ENCODE results near the gene UACA.
"Not testable (repeated sequence)": the region's sequence is repeated elsewhere in the genome, so short reads cannot be mapped to it uniquely, and the experiment has no call there.

UACA gene

GRCh38 chr15:70757627-70758026 lies 5.7 kb downstream of the UACA start:
- no peak for DNase-seq (ENCODE audit: low read depth)

DNA sequence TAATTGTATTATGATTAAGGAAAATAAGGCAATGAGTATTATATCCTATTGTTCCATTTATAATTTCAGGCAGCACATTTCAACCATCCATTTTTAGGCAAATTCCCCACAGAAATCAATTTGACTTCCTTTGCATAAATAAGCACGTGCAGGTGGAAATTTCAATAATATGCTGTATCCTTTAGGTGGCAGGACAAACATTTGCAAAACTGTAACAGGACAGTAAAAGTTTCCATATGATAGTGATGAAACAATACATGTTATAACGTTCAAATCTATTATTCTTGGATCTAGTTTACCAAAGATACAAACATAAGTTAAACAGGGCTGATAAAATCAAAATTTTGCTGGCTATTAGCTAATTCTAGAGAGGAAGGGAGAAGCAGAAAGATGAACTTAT lies 8.5 kb downstream of the UACA start:
- DNase-seq (ENCODE audit: low read depth): no peak

DNA sequence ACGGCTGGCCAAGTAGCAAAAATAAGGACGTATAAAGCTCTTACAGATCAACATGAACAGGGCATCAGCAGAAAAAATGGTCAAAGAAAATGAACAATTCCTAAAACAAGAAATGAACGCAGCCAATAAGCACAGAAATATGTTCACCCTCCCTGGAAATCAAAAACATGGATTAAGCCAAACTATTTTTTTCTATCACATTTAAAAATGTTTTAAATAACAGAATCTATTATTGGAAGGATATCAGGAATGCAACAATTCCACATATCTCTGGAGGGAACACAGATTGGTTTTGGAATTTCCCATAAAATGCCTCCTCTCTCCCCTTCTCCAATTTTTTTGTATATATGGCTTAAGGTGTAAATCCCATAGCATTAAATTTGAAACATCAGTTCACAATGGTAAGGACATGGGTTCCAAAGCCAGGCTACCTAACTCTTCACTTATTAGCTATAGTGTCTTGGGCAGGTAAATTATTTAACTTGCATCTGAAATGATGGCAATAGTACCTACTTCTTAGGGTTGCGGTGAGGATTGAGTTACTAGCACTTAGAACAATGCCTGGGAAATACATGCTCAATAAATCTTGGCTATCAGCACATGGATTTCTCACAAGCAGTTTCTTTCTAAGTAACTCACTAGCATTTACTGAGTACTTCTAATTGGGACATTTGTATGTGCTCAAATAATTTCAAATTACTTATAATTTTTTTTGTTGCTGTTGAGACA lies 10.1 kb downstream of the UACA start:
- no peak for DNase-seq (ENCODE audit: low read depth)

DNA sequence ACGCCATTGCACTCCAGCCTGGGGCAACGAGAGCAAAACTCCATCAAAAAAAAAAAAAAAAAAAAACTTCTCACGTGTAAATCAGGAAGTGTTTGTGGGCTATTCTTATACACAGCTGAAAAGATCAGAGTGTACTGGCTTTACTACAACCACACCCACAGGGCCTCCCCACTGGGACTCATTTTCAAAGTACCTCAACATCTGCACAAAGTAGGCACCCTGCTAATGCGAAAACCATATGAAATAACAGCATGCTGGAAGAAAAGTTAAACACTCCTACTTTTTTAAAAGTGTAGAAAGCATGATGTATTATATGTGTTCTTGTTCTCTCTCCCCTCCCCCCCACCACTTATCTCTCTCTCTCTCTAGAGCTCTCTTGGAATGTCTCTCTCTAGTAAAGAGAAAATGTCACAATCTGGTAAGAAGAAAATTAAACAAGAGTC lies 11.1 kb downstream of the UACA start:
- DNase-seq (ENCODE audit: low read depth): no peak

DNA sequence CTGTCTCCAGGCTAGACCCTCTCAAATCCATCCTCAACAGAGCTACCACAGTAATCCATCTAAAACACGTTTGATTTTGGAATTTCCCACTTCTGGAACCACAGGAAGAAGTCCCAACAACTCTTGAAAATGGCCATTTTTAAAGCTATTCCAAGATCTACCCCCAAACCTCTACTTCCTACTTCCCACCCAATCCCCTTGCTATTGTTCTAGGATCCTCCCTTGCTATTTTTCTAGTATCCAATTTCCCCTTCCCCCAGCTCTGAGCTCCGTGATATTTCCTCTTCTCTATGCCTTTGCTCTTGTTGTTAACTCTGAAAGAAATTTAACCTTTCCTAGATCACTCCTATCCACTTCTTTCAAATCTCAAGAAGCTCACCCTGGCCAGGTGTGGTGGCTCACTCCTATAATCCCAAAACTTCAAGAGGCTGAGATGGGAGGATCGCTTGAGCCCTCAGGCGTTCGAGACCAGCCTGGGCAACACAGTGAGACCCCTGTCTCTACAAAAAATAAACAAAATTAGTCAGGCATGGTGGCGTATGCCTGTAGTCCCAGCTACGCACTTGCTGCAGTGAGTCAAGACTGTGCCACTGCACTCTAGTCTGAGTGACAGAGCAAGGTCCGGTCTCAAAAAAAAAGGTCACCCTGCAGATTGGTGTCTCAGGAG lies 13.0 kb downstream of the UACA start:
- DNase-seq (ENCODE audit: low read depth): no peak

DNA sequence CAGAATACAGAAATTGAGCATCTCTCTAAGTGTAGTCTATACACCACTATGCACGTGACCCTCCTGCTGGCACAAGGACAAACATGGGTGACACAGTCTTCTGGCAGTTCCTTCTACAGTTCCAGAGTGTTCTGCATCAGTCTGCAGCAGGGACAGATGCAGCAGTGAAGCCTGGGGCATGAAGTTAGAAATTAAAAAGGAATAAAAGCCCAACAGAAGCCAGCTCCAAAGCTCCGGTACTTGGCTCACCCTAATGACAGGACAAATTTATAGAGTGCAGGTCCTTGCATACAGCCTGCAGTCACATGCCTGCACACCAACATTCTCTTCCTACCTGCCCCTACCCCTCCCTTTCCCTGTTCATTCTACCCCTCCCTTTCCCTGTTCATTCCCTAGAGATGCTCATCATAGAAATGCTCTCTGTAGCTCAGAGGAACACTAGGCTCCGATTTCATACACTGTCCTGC lies 15.0 kb downstream of the UACA start:
- no peak for DNase-seq (ENCODE audit: low read depth)

DNA sequence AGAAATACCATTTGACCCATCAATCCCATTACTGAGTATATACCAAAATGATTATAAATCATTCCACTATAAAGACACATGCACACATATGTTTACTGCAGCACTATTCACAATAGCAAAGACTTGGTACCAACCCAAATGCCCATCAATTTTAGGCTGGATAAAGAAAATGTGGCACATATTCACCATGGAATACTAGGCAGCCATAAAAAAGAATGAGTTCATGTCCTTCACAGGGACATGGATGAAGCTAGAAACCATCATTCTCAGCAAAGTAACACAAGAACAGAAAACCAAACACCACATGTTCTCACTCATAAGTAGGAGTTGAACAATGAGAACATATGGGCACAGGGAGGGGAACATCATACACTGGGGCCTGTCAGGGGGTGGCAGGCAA lies 16.8 kb downstream of the UACA start:
- not testable (repeated sequence) for DNase-seq (ENCODE audit: low read depth)

DNA sequence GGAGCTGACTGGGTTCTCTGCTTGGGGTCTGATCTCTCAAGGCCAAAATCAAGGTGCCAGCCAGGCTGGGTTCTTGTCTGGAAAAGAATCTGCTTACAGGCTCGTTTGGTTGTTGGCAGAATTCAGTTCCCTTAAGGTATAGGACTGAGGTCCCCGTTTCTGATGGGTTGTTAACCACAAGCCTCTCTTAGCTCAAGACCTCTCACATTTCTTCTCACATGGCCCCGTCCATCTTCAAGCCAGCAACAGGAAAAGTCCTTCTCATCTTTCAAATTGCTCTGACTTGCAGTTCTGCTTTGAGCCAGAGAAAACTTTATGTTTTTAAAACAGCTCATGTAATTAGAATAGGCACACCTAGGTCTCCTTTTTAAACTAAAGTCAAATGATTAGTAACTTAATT lies 20.4 kb downstream of the UACA start:
- DNase-seq (ENCODE audit: low read depth): no peak

GRCh38 chr15:70741677-70742293 lies 21.6 kb downstream of the UACA start:
- no peak for DNase-seq (ENCODE audit: low read depth)

- no peak for DNase-seq (ENCODE audit: low read depth)
These were observed 22.2 kb downstream of the UACA start for GRCh38 chr15:70741107-70741531.

DNA sequence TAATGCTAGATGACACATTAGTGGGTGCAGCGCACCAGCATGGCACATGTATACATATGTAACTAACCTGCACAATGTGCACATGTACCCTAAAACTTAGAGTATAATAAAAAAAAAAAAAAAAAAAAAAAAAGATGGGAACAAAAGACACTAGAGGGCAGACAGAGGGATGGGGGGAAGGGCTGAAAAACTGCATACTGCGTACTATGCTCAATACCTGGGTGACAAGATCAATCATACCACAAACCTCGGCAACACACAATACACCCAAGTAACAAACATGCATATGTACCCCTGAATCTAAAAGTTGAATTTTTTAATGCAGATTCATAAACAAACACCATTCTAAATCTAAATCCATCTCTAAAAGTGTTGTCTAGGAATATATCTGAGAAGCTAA lies 28.3 kb downstream of the UACA start:
- DNase-seq (ENCODE audit: low read depth): not testable (repeated sequence)

GRCh38 chr15:70729164-70729563 lies 34.2 kb downstream of the UACA start:
- DNase-seq (ENCODE audit: low read depth): no peak

DNA sequence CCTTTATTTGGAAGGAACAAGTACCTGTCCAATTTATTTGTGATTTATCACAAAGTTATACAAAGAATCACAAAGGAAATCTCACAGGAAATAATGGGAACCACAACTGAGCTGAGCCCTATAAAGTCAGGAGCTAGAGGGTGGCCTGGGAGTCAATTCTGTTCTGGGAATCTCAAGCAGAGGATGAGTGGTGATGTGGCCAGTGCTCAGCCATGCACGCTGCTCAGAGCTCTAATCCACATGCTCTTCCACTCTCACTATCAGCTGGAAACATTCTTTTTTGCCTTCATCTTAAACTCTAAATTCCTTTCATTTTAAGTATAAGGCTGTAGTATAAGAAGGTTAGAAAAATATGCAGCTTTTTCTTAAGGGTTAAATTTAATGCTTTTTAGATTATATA lies 36.6 kb downstream of the UACA start:
- DNase-seq (ENCODE audit: low read depth): no peak

DNA sequence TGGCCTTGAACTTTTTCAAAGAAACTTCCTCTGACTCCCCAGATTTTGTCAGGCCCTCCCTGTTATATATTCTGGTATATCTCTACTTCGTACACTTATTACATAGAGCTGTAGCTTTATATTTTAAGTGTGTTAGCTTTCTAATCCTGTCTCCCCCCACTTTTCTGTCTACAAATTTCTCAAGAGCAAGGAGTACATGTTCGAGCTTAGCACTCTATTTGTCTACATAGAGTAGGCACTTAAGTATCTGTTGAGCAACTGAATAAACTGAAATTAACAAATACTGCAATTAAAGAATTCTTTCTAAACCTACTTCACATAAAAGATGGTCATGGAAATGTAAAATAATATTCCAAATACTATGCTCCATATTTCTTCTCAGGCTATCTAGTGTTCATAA lies 39.4 kb downstream of the UACA start:
- no peak for DNase-seq (ENCODE audit: low read depth)

DNA sequence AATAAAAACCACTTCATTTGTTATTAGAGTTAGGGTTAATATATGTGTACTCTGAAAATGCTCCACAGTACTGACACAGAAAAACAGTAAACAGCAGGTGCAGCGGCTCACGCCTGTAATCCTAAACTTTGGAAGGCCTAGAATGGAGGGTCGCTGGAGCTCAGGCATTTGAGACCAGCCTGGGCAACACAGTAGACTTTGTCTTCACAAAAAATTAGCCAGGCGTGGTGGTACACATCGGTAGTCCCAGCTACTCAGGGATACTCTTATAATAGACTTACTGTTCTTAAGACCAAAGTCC lies 40.3 kb downstream of the UACA start:
- no peak for DNase-seq (ENCODE audit: low read depth)

GRCh38 chr15:70722266-70723121 lies 40.9 kb downstream of the UACA start:
- DNase-seq (ENCODE audit: low read depth): no peak

DNA sequence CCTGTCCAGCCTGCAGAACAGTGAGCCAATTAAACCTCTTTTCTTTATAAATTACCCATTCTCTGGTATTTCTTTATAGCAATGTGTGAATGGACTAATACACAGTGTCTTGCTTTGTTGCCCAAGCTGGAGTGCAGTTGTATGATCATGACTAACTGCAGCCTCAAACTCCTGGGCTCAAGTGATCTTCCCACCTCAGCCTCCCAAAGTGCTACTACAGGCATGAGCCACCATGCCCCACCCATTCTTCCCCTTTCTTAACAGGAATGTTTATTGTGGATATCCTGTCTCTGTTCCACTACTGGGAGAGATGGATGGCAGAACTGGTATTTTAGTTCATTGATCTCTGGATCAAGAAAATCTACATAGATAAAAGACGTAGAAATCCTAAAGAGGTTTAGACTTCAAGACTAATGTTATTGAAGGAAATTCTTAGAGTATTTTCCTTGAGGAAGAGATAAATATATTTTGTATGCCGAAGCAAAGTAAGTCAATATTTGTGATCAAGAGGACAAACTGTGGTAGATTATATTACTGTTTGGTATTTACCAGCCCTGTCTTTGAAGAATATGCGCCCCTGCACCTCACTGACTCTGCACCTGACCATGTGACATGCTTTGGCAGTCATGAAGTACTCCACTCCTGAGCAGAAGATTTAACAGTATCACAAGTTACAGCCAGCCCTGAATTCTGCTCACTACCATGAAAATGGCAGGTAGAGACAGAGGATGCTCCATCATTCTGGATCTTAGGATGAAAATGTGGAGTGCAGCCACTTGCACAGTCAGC lies 42.9 kb downstream of the UACA start:
- no peak for DNase-seq (ENCODE audit: low read depth)

DNA sequence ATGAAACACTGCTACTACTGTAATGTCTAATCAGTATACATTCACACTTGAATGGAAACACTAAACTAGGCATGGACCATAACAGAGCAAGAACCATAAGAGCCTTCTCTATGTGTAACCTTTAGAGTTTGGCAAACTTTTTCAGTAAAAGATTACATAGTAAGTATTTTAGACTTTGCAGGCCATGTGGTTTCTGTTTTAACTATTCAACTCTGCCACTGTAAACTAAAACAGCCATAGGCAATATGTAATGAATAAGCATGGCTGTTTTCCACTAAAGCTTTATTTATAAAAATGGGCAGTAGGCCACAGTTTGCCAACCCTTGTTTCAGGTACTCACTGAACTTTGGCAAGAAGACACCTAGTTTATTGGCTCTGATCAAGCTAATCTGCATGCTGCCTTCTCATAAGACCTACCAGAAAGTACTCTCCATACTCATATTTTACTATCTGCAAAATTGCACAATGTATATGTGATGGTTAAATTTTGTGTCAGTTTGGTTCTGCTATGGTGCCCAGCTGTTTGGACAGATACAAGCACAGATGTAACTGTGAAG lies 46.0 kb downstream of the UACA start:
- DNase-seq (ENCODE audit: low read depth): no peak

DNA sequence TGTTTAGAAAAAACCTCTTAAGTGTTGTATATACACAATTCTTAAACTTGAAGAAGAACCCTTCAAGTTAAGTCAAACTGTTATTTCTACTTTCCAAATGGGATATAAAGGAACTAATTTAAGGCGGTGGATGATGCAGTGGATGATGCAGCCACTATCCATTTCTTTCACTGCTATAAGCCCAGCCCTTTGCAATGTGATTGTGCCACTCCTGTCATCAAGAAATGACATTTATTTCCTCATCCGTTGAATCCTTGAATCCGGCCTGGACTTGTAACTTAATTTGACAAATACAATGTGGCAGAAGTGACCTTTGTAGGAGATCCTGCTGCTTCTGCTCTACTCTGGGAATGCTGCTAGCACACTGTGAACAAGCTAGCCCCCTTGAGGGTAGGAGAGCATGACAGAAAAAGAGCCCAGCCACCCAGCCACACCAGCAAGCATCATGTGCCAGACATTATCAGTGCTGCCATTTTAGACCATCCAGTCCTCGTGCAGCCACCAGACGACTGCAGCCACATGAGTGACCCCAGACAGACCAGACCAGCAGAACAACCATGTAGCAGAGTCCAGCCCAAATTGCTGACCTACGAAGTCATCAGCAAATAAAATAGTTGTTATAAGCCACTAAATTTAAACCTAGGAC lies 47.4 kb downstream of the UACA start:
- DNase-seq (ENCODE audit: low read depth): no peak

- no peak for DNase-seq (ENCODE audit: low read depth)
These were observed 48.8 kb downstream of the UACA start for GRCh38 chr15:70714565-70714964.

GRCh38 chr15:70714015-70714414 lies 49.3 kb downstream of the UACA start:
- DNase-seq (ENCODE audit: low read depth): no peak

All from stimulated activated CD8-positive, alpha-beta memory T cell treated with anti-CD3 and anti-CD28 coated beads, Interleukin-15, amount 100 ng/mL, for 24 hours (primary cell).